H9 (cell line): ENCODE data around the gene CC2D2B. TPM values are rescaled to one million over a fixed set of nuclear protein-coding genes. Genes with fewer than 3 reads are reported as not detected.

Experiments
- DNase-seq: peaks from one replicate; pipeline ENCODE4 v3.0.0-alpha.2; 2017
- H2AFZ ChIP-seq: one replicate; pipeline ENCODE4 v1.6.1; 2013; ENCODE audit warnings: mild to moderate bottlenecking, low read length, control low read depth, moderate library complexity
- H2AK5ac ChIP-seq: 2 replicates; pipeline ENCODE4 v1.6.1; 2013; ENCODE audit warnings: low read length, control low read depth, mixed read lengths; ENCODE audit not compliant: insufficient read length
- H2BK120ac ChIP-seq: one replicate; pipeline ENCODE4 v1.6.1; 2013; ENCODE audit warnings: low read depth, mild to moderate bottlenecking, low read length, control low read depth, inconsistent platforms; ENCODE audit not compliant: poor library complexity, severe bottlenecking
- H2BK12ac ChIP-seq: 2 replicates; pipeline ENCODE4 v1.6.1; 2013; ENCODE audit warnings: low read length, control low read depth, mixed read lengths, low read depth; ENCODE audit not compliant: insufficient read length
- H2BK15ac ChIP-seq: 2 replicates; pipeline ENCODE4 v1.6.1; 2013; ENCODE audit warnings: low read depth, low read length, control low read depth
- H2BK20ac ChIP-seq: one replicate; pipeline ENCODE4 v1.6.1; 2013; ENCODE audit warnings: low read depth, mild to moderate bottlenecking, low read length, control low read depth, inconsistent platforms; ENCODE audit not compliant: poor library complexity, severe bottlenecking
- H2BK5ac ChIP-seq: 2 replicates; pipeline ENCODE4 v1.6.1; 2013; ENCODE audit warnings: low read length, control low read depth, mixed read lengths; ENCODE audit not compliant: insufficient read length
- H3K14ac ChIP-seq: 2 replicates; pipeline ENCODE4 v1.6.1; 2013; ENCODE audit warnings: low read length, control low read depth; ENCODE audit not compliant: insufficient read depth
- H3K18ac ChIP-seq: 2 replicates; pipeline ENCODE4 v1.6.1; 2013; ENCODE audit warnings: low read depth, mild to moderate bottlenecking, mixed read lengths, low read length, control low read depth; ENCODE audit not compliant: insufficient read length
- H3K23ac ChIP-seq: 2 replicates; pipeline ENCODE4 v1.6.1; 2013; ENCODE audit warnings: low read length, control low read depth, mixed read lengths, low read depth; ENCODE audit not compliant: insufficient read length
- H3K23me2 ChIP-seq: 2 replicates; pipeline ENCODE4 v1.6.1; 2013; ENCODE audit warnings: low read depth, mild to moderate bottlenecking, mixed read lengths, low read length, control low read depth; ENCODE audit not compliant: insufficient read length, poor library complexity, severe bottlenecking
- H3K27ac ChIP-seq: 2 replicates; pipeline ENCODE4 v1.5.1; 2013; ENCODE audit warnings: low read length, control low read depth, mixed read lengths, low read depth; ENCODE audit not compliant: insufficient read length
- H3K27me3 ChIP-seq: 2 replicates; pipeline ENCODE4 v1.6.1; 2013; ENCODE audit warnings: low read length, control low read depth, inconsistent platforms; ENCODE audit not compliant: insufficient read depth
- H3K4ac ChIP-seq: 2 replicates; pipeline ENCODE4 v1.6.1; 2013; ENCODE audit warnings: low read depth, mild to moderate bottlenecking, control low read depth, inconsistent platforms, low read length, moderate library complexity
- H3K4me1 ChIP-seq: 2 replicates; pipeline ENCODE4 v1.6.1; 2013; ENCODE audit warnings: low read length, control low read depth, inconsistent platforms; ENCODE audit not compliant: insufficient read depth
- H3K4me2 ChIP-seq: 2 replicates; pipeline ENCODE4 v1.6.1; 2013; ENCODE audit warnings: low read length, control low read depth, mixed read lengths; ENCODE audit not compliant: insufficient read length, insufficient read depth
- H3K56ac ChIP-seq: 2 replicates; pipeline ENCODE4 v1.6.1; 2013; ENCODE audit warnings: low read depth, mild to moderate bottlenecking, mixed read lengths, low read length, control low read depth; ENCODE audit not compliant: insufficient read length
- H3K79me1 ChIP-seq: 2 replicates; pipeline ENCODE4 v1.6.1; 2013; ENCODE audit warnings: low read depth, mild to moderate bottlenecking, moderate library complexity, low read length, control low read depth, inconsistent platforms; ENCODE audit not compliant: insufficient read depth, poor library complexity, severe bottlenecking
- H3K79me2 ChIP-seq: 2 replicates; pipeline ENCODE4 v1.6.1; 2013; ENCODE audit warnings: low read length, control low read depth, inconsistent platforms; ENCODE audit not compliant: insufficient read depth
- H3K9ac ChIP-seq: 2 replicates; pipeline ENCODE4 v1.6.1; 2013; ENCODE audit warnings: low read length, control low read depth, mixed read lengths; ENCODE audit not compliant: insufficient read length; ENCODE audit errors: extremely low read depth
- H3K9me3 ChIP-seq: one replicate; pipeline ENCODE4 v1.6.1; 2013; ENCODE audit warnings: low read depth, low read length, inconsistent platforms; ENCODE audit not compliant: control insufficient read depth
- H3T11ph ChIP-seq: one replicate; pipeline ENCODE4 v1.6.1; 2013; ENCODE audit warnings: mild to moderate bottlenecking, low read length, control low read depth, inconsistent platforms
- H4K20me1 ChIP-seq: one replicate; pipeline ENCODE4 v1.6.1; 2013; ENCODE audit not compliant: control insufficient read depth, insufficient read length, insufficient read depth
- H4K5ac ChIP-seq: 2 replicates; pipeline ENCODE4 v1.6.1; 2013; ENCODE audit warnings: low read depth, mild to moderate bottlenecking, mixed read lengths, low read length, control low read depth; ENCODE audit not compliant: insufficient read length
- H4K8ac ChIP-seq: replicated peaks from 2 replicates; pipeline ENCODE4 v1.6.1; 2013; ENCODE audit warnings: low read length, control low read depth, mixed read lengths, low read depth; ENCODE audit not compliant: insufficient read length
- H4K91ac ChIP-seq: 2 replicates; pipeline ENCODE4 v1.6.1; 2013; ENCODE audit warnings: low read depth, mild to moderate bottlenecking, moderate library complexity, mixed read lengths, low read length, control low read depth; ENCODE audit not compliant: insufficient read length
- H3K27ac Mint-ChIP-seq, 3 experiments: 2 replicates in 2 of 3; 3 replicates in 1 of 3; pipeline ENCODE4 v1.8.0; 2020 to 2021; ENCODE audit warnings: mixed read lengths in 3 of 3, mild to moderate bottlenecking in 1 of 3, moderate library complexity in 1 of 3
- H3K27me3 Mint-ChIP-seq: 2 replicates; pipeline ENCODE4 v1.8.0; 2021; ENCODE audit warnings: low read depth, mild to moderate bottlenecking, moderate library complexity, mixed read lengths
- H3K36me3 Mint-ChIP-seq, 3 experiments: 2 replicates in 2 of 3; 3 replicates in 1 of 3; pipeline ENCODE4 v1.8.0; 2020 to 2021; ENCODE audit warnings: low read depth in 3 of 3, mixed read lengths in 3 of 3; ENCODE audit not compliant: insufficient read depth in 1 of 3
- H3K4me1 Mint-ChIP-seq, 2 experiments: 2 replicates each; pipeline ENCODE4 v1.8.0; 2020; ENCODE audit warnings: mixed read lengths in 2 of 2
- H3K4me3 Mint-ChIP-seq, 2 experiments: 2 replicates in 1 of 2; 3 replicates in 1 of 2; pipeline ENCODE4 v1.8.0; 2020 to 2021; ENCODE audit warnings: mild to moderate bottlenecking in 2 of 2, mixed read lengths in 2 of 2, moderate library complexity in 1 of 2
- H3K9me3 Mint-ChIP-seq, 2 experiments: 2 replicates in 1 of 2; 3 replicates in 1 of 2; pipeline ENCODE4 v1.8.0; 2020; ENCODE audit warnings: mild to moderate bottlenecking in 2 of 2, mixed read lengths in 2 of 2, moderate library complexity in 1 of 2
- CTCF ChIP-seq: fragments of 200-600 bp; sonication (generic); conservative IDR thresholded peaks from 3 replicates; pipeline ENCODE4 v1.8.0; 2021; ENCODE audit warnings: antibody characterized with exemption, mild to moderate bottlenecking
- WGBS: extraction: QIAGEN DNeasy Blood & Tissue Kit; methylation state at CpG from one replicate; pipeline ENCODE4 v1.1.7; 2013; ENCODE audit warnings: missing lambda C conversion rate, low lambda C conversion rate, mixed read lengths; ENCODE audit not compliant: insufficient read length; ENCODE audit errors: extremely low coverage; 5-methylcytosine and 5-hydroxymethylcytosine counted together
- total RNA-seq: library from RNA; stranded (reverse); gene quantifications from 2 replicates; pipeline ENCODE4 v1.2.1, GENCODE V29; 2021

The CC2D2B gene
- total RNA-seq, 1 experiment from 2014 or later, result 0.72 TPM

- Histone ChIP-seq H4K5ac (no peak overlapping the region), H4K8ac (no peak overlapping the region), H3K4me1 (no peaks in the 10 kb centered on the region), H2BK15ac (no peak overlapping the region), H3K23me2 (no peaks in the 10 kb centered on the region), H3K4ac (no peak overlapping the region), H2BK5ac (no peak overlapping the region), H2BK12ac (no peak overlapping the region), H3K14ac (no peak overlapping the region), H3K27me3 (no peaks in the 10 kb centered on the region), H3K79me2 (no peaks in the 10 kb centered on the region), H3K9ac (no peak overlapping the region), H3K79me1 (no peaks in the 10 kb centered on the region), H3K56ac (no peak overlapping the region), H3K18ac (no peak overlapping the region), H2BK120ac (no peak overlapping the region), H2AFZ (no peak overlapping the region), H3K4me2 (no peak overlapping the region), H3T11ph (no peak overlapping the region), H2AK5ac (no peak overlapping the region), H3K9me3 (no peaks in the 10 kb centered on the region), H4K20me1 (no peaks in the 10 kb centered on the region), H4K91ac (no peak overlapping the region), H2BK20ac (no peak overlapping the region), H3K23ac (no peak overlapping the region), H3K27ac (no peak overlapping the region)
- H3K36me3 Mint-ChIP-seq, result peaks cover 0 to 2% (median 1%) of the 10 kb centered on the region in 3 experiments; a peak in 2 of 7 replicates
- DNase-seq, result no peak
- no peak for TF ChIP-seq CTCF
- H3K9me3 Mint-ChIP-seq, result peaks cover 6 to 9% of the 10 kb centered on the region in 2 experiments
- no peaks in the 10 kb centered on the region for H3K4me1 Mint-ChIP-seq
- peaks cover 11% of the 10 kb centered on the region for H3K27me3 Mint-ChIP-seq
- no peak overlapping the region for H3K4me3 Mint-ChIP-seq
- no CpG with 5 or more reads among the region's 2 CpGs for WGBS
- H3K27ac Mint-ChIP-seq, result no peak overlapping the region
Measured at GRCh38 chr10:95935429-95935828, 27.7 kb downstream of the CC2D2B start.
